Loucy (cell line): ENCODE measurements around the gene DAB2.

Source experiments
- H2AFZ ChIP-seq: fragments of 200-600 bp; sonication (generic); 2 replicates; pipeline ENCODE4 v1.6.0; 2016; ENCODE audit warnings: antibody characterized with exemption, mild to moderate bottlenecking, low read length, moderate library complexity
- H3F3A ChIP-seq: fragments of 200-600 bp; 2 replicates; pipeline ENCODE4 v1.6.0; 2016; ENCODE audit warnings: antibody characterized with exemption, low read depth, mild to moderate bottlenecking
- H3K27me3 ChIP-seq: fragments of 200-600 bp; sonication (generic); 2 replicates; pipeline ENCODE4 v1.6.1; 2014; ENCODE audit warnings: low read length, mild to moderate bottlenecking; ENCODE audit not compliant: insufficient read depth, poor library complexity, severe bottlenecking
- H3K36me3 ChIP-seq: fragments of 200-600 bp; sonication (generic); 2 replicates; pipeline ENCODE4 v1.6.1; 2016; ENCODE audit warnings: low read length; ENCODE audit not compliant: insufficient read depth
- H3K4me1 ChIP-seq: fragments of 200-600 bp; sonication (generic); 2 replicates; pipeline ENCODE4 v1.5.1; 2014; ENCODE audit warnings: low read length, mild to moderate bottlenecking; ENCODE audit not compliant: insufficient read depth, poor library complexity, severe bottlenecking
- H3K4me2 ChIP-seq: fragments of 200-600 bp; sonication (generic); 2 replicates; pipeline ENCODE4 v1.6.0; 2014; ENCODE audit warnings: antibody characterized with exemption, low read length, low read depth, mild to moderate bottlenecking; ENCODE audit not compliant: poor library complexity, severe bottlenecking
- H3K4me3 ChIP-seq: fragments of 200-600 bp; sonication (generic); 2 replicates; pipeline ENCODE4 v1.5.1; 2014; ENCODE audit warnings: low read length, mild to moderate bottlenecking, mixed read lengths; ENCODE audit not compliant: poor library complexity, severe bottlenecking
- H3K79me2 ChIP-seq: fragments of 200-600 bp; sonication (generic); 2 replicates; pipeline ENCODE4 v1.6.1; 2014; ENCODE audit warnings: low read length; ENCODE audit not compliant: insufficient read depth
- H3K9ac ChIP-seq: fragments of 200-600 bp; sonication (generic); 2 replicates; pipeline ENCODE4 v1.6.0; 2014; ENCODE audit warnings: mild to moderate bottlenecking, low read depth, low read length, moderate library complexity; ENCODE audit not compliant: poor library complexity, severe bottlenecking
- H3K9me2 ChIP-seq: fragments of 200-600 bp; sonication (generic); replicated peaks from 2 replicates; pipeline ENCODE4 v1.6.1; 2016; ENCODE audit warnings: low read depth, low read length, mixed read lengths
- H3K9me3 ChIP-seq: fragments of 200-600 bp; sonication (generic); 2 replicates; pipeline ENCODE4 v1.6.1; 2014; ENCODE audit warnings: mild to moderate bottlenecking, antibody characterized with exemption, low read length, low read depth; ENCODE audit not compliant: insufficient read depth
- H4K20me1 ChIP-seq: fragments of 200-600 bp; sonication (generic); 2 replicates; pipeline ENCODE4 v1.6.0; 2014; ENCODE audit warnings: antibody characterized with exemption, low read length, mild to moderate bottlenecking; ENCODE audit not compliant: insufficient read depth, poor library complexity, severe bottlenecking
- EZH2phosphoT487 ChIP-seq: fragments of 200-600 bp; IDR thresholded peaks from 2 replicates; pipeline ENCODE4 v1.6.1; 2018; ENCODE audit warnings: antibody characterized with exemption, mild to moderate bottlenecking, moderate library complexity, borderline replicate concordance
- TF ChIP-seq, protein P1 (sequence below): fragments of 200-600 bp; sonication (generic); conservative IDR thresholded peaks from 2 replicates; pipeline ENCODE4 v1.5.1; 2014; ENCODE audit warnings: mild to moderate bottlenecking, antibody characterized with exemption, low read length

The DAB2 gene

DNA sequence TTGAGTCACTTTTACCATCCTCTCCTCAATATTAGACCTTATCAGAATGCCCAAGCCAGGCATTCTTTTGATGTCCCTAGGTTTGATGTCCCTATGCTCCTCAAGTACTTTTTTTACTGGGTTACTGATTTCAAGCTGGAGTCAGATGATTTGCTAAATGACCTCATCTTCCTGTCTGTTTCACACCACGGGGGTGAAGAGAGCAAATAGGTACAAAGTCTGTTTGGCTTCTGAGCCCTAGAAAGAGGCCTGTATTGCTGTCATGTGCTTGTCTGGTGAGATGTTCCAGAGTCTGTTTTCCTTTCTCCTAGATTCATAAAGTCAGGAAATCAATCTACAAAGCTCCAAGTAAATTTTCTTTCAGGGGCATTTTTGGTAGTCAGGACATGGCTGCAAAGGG is 12.7 kb upstream of the DAB2 start:
- H3K4me1 ChIP-seq, result peaks cover 5% of the 10 kb centered on the region
- no peak overlapping the region; the same call in 1 of the 2 replicates for H2AFZ ChIP-seq
- H3K9me3 ChIP-seq, result no peaks in the 10 kb centered on the region

GRCh38 chr5:39433848-39434247 is 9.1 kb upstream of the DAB2 start:
- H3K36me3 ChIP-seq, result no peaks in the 10 kb centered on the region
- H2AFZ ChIP-seq, result no peak overlapping the region
- H3K9me3 ChIP-seq, result no peaks in the 10 kb centered on the region
- no peaks in the 10 kb centered on the region for H3F3A ChIP-seq
- H3K4me1 ChIP-seq, result peaks cover 5% of the 10 kb centered on the region
- TF ChIP-seq EZH2phosphoT487, result no peak
- TF ChIP-seq, protein P1, sequence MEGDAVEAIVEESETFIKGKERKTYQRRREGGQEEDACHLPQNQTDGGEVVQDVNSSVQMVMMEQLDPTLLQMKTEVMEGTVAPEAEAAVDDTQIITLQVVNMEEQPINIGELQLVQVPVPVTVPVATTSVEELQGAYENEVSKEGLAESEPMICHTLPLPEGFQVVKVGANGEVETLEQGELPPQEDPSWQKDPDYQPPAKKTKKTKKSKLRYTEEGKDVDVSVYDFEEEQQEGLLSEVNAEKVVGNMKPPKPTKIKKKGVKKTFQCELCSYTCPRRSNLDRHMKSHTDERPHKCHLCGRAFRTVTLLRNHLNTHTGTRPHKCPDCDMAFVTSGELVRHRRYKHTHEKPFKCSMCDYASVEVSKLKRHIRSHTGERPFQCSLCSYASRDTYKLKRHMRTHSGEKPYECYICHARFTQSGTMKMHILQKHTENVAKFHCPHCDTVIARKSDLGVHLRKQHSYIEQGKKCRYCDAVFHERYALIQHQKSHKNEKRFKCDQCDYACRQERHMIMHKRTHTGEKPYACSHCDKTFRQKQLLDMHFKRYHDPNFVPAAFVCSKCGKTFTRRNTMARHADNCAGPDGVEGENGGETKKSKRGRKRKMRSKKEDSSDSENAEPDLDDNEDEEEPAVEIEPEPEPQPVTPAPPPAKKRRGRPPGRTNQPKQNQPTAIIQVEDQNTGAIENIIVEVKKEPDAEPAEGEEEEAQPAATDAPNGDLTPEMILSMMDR, result no peak
- no peaks in the 10 kb centered on the region for H3K79me2 ChIP-seq
- H4K20me1 ChIP-seq, result no peaks in the 10 kb centered on the region
- no peaks in the 10 kb centered on the region for H3K27me3 ChIP-seq
- no peak overlapping the region for H3K4me2 ChIP-seq
- H3K9ac ChIP-seq, result no peak overlapping the region
- no peaks in the 10 kb centered on the region for H3K9me2 ChIP-seq
- no peak overlapping the region for H3K4me3 ChIP-seq

More for the DNA sequence above, 12.7 kb upstream of the DAB2 start:
- no peak overlapping the region for H3K4me3 ChIP-seq
- no peaks in the 10 kb centered on the region for H3K27me3 ChIP-seq
- H3K9me2 ChIP-seq, result no peaks in the 10 kb centered on the region
- H3K4me2 ChIP-seq, result no peak overlapping the region
- H4K20me1 ChIP-seq, result no peaks in the 10 kb centered on the region
- H3K9ac ChIP-seq, result no peak overlapping the region
- H3K79me2 ChIP-seq, result no peaks in the 10 kb centered on the region
- TF ChIP-seq EZH2phosphoT487, result no peak
- TF ChIP-seq, protein P1, result no peak
- no peaks in the 10 kb centered on the region for H3F3A ChIP-seq
- H3K36me3 ChIP-seq, result no peaks in the 10 kb centered on the region

- no peak overlapping the region for H2AFZ ChIP-seq
- peaks cover 5% of the 10 kb centered on the region for H3K4me1 ChIP-seq
- H4K20me1 ChIP-seq, result no peaks in the 10 kb centered on the region
- H3K9ac ChIP-seq, result no peak overlapping the region
- no peaks in the 10 kb centered on the region for H3F3A ChIP-seq
- H3K36me3 ChIP-seq, result no peaks in the 10 kb centered on the region
- no peak overlapping the region for H3K4me3 ChIP-seq
- H3K9me2 ChIP-seq, result no peaks in the 10 kb centered on the region
- no peak overlapping the region for H3K4me2 ChIP-seq
- H3K79me2 ChIP-seq, result no peaks in the 10 kb centered on the region
- H3K27me3 ChIP-seq, result no peaks in the 10 kb centered on the region
- TF ChIP-seq, protein P1, result no peak
- TF ChIP-seq EZH2phosphoT487, result no peak
- H3K9me3 ChIP-seq, result no peaks in the 10 kb centered on the region
Observed at GRCh38 chr5:39432696-39433530, 8.1 kb upstream of the DAB2 start.
